Thyroid gland (tissue), 4 donors: ENCODE measurements around the gene SCN1A.

Experiments
- POLR2A ChIP-seq, 2 donors: fragments of 450-650 bp; IDR thresholded peaks; one replicate each; pipeline ENCODE4 v1.6.1; 2017; ENCODE audit warnings: antibody characterized with exemption in 2 of 2, mild to moderate bottlenecking in 2 of 2, moderate library complexity in 1 of 2
- TF ChIP-seq, protein P1 (sequence below), 6 experiments: fragments of 200-600 bp in 3 of 6; fragments of 450-650 bp in 3 of 6; sonication (generic) in 3 of 6; IDR thresholded peaks; one replicate each; pipeline ENCODE4 v1.5.1; 2016 to 2019; ENCODE audit warnings: antibody characterized with exemption in 6 of 6, mild to moderate bottlenecking in 2 of 6, inconsistent platforms in 1 of 6, moderate library complexity in 1 of 6

GRCh38 chr2:166158546-166158945, 30.7 kb upstream of the SCN1A start:
- TF ChIP-seq, protein P1, sequence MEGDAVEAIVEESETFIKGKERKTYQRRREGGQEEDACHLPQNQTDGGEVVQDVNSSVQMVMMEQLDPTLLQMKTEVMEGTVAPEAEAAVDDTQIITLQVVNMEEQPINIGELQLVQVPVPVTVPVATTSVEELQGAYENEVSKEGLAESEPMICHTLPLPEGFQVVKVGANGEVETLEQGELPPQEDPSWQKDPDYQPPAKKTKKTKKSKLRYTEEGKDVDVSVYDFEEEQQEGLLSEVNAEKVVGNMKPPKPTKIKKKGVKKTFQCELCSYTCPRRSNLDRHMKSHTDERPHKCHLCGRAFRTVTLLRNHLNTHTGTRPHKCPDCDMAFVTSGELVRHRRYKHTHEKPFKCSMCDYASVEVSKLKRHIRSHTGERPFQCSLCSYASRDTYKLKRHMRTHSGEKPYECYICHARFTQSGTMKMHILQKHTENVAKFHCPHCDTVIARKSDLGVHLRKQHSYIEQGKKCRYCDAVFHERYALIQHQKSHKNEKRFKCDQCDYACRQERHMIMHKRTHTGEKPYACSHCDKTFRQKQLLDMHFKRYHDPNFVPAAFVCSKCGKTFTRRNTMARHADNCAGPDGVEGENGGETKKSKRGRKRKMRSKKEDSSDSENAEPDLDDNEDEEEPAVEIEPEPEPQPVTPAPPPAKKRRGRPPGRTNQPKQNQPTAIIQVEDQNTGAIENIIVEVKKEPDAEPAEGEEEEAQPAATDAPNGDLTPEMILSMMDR (IDR thresholded peaks at IDR 0.05): no peak
- TF ChIP-seq POLR2A (IDR thresholded peaks at IDR 0.05): no peak
